HepG2 (cell line): ENCODE results near the gene DPM2. TPM values are rescaled to one million over a fixed set of nuclear protein-coding genes. Genes with fewer than 3 reads are reported as not detected.

Experiments
- AFF4 ChIP-seq: sonication (generic); formaldehyde crosslinking; IDR thresholded peaks from 2 replicates; pipeline ENCODE4 v1.4.0; 2020; ENCODE audit warnings: missing genetic modification reagents
- ATRX ChIP-seq: sonication (generic); formaldehyde crosslinking; IDR thresholded peaks from 2 replicates; pipeline ENCODE4 v1.4.0; 2020; ENCODE audit warnings: missing genetic modification reagents, borderline replicate concordance
- CBFB ChIP-seq: sonication (generic); formaldehyde crosslinking; IDR thresholded peaks from 2 replicates; pipeline ENCODE4 v1.4.0; 2020; ENCODE audit warnings: missing genetic modification reagents
- E2F2 ChIP-seq: sonication (generic); formaldehyde crosslinking; IDR thresholded peaks from 2 replicates; pipeline ENCODE4 v1.4.0; 2020; ENCODE audit warnings: missing genetic modification reagents, borderline replicate concordance
- FOXA3 ChIP-seq: IDR thresholded peaks from 2 replicates; pipeline ENCODE4 v1.6.1; 2016; ENCODE audit warnings: missing genetic modification reagents, missing compliant biosample characterization
- HNRNPH1 ChIP-seq: fragments of 200-400 bp; formaldehyde crosslinking; optimal IDR thresholded peaks from 2 replicates; pipeline ENCODE3; 2017; ENCODE audit warnings: mild to moderate bottlenecking, low read depth, low read length
- MZF1 ChIP-seq: sonication (generic); formaldehyde crosslinking; IDR thresholded peaks from 2 replicates; pipeline ENCODE4 v1.8.1; 2023; ENCODE audit warnings: mild to moderate bottlenecking, missing genetic modification reagents, borderline replicate concordance
- PAF1 ChIP-seq: IDR thresholded peaks from 2 replicates; pipeline ENCODE4 v1.6.1; 2016; ENCODE audit warnings: missing genetic modification reagents, missing compliant biosample characterization
- PAX8 ChIP-seq: sonication (generic); formaldehyde crosslinking; IDR thresholded peaks from 2 replicates; pipeline ENCODE4 v1.8.0; 2022; ENCODE audit warnings: mild to moderate bottlenecking, missing genetic modification reagents, borderline replicate concordance
- RNF2 ChIP-seq: fragments of 450-650 bp; conservative IDR thresholded peaks from 2 replicates; pipeline ENCODE4 v1.6.1; 2016; ENCODE audit warnings: low read depth
- SNRNP70 ChIP-seq: fragments of 200-400 bp; formaldehyde crosslinking; IDR thresholded peaks from 2 replicates; pipeline ENCODE4 v1.6.1; 2017; ENCODE audit warnings: mild to moderate bottlenecking, low read depth, low read length, moderate library complexity
- U2AF1 ChIP-seq: fragments of 200-400 bp; formaldehyde crosslinking; optimal IDR thresholded peaks from 2 replicates; pipeline ENCODE3; 2017; ENCODE audit warnings: mild to moderate bottlenecking, low read depth, low read length
- ZC3H4 ChIP-seq: sonication (generic); formaldehyde crosslinking; IDR thresholded peaks from 2 replicates; pipeline ENCODE4 v1.4.0; 2020; ENCODE audit warnings: missing genetic modification reagents, borderline replicate concordance
- ZEB1 ChIP-seq: IDR thresholded peaks from 2 replicates; pipeline ENCODE4 v1.6.1; 2012; ENCODE audit warnings: mild to moderate bottlenecking, low read depth, inconsistent platforms; ENCODE audit not compliant: insufficient replicate concordance
- ZFX ChIP-seq: sonication (generic); formaldehyde crosslinking; IDR thresholded peaks from 2 replicates; pipeline ENCODE4 v1.4.0; 2020; ENCODE audit warnings: mild to moderate bottlenecking, low read depth, missing genetic modification reagents, moderate library complexity
- ZNF251 ChIP-seq: sonication (generic); formaldehyde crosslinking; IDR thresholded peaks from 2 replicates; pipeline ENCODE4 v1.9.0; 2021; ENCODE audit warnings: mild to moderate bottlenecking, missing genetic modification reagents
- ZNF329 ChIP-seq: sonication (generic); formaldehyde crosslinking; IDR thresholded peaks from 2 replicates; pipeline ENCODE4 v1.9.0; 2021; ENCODE audit warnings: low read depth, mild to moderate bottlenecking, missing genetic modification reagents
- ZNF460 ChIP-seq: sonication (generic); formaldehyde crosslinking; IDR thresholded peaks from 2 replicates; pipeline ENCODE4 v1.5.1; 2020; ENCODE audit warnings: missing genetic modification reagents, mild to moderate bottlenecking, borderline replicate concordance
- polyA plus RNA-seq, 8 experiments: library from polyadenylated mRNA; depleted of rRNA in 3 of 8; stranded (reverse) in 7 of 8; unstranded in 1 of 8; fragments of >200 nt; fragmentation: Illumina TruSeq in 4 of 8; extraction: Trizol in 4 of 8; gene quantifications; 2 replicates each; pipeline versions ENCODE4 v1.2.1 to v1.2.3, GENCODE V29; 2011 to 2016; ENCODE audit warnings: low read depth in 4 of 8, missing spikeins in 1 of 8, mixed read lengths in 1 of 8; ENCODE audit not compliant: insufficient read depth in 1 of 8
- total RNA-seq, 5 experiments: library from RNA; depleted of rRNA; stranded (reverse); fragments of >200 nt; fragmentation: Illumina TruSeq; extraction: Trizol; gene quantifications; 2 replicates each; pipeline ENCODE4 v1.2.3, GENCODE V29; 2016; ENCODE audit warnings: low read depth in 1 of 5
- TF ChIP-seq, protein P1 (sequence below): sonication (generic); formaldehyde crosslinking; conservative IDR thresholded peaks from 2 replicates; pipeline ENCODE4 v1.4.0; 2020; ENCODE audit warnings: missing genetic modification reagents
- TF ChIP-seq, protein P2 (sequence below): sonication (generic); formaldehyde crosslinking; IDR thresholded peaks from 2 replicates; pipeline ENCODE4 v1.4.0; 2020; ENCODE audit warnings: low read depth, missing genetic modification reagents

DPM2 gene
- total and polyA plus RNA-seq, 2 of the 13 experiments (the other 11 are each of a cell fraction or from before 2014, with no cell fraction given) = 24.8 to 35.3 TPM

DNA sequence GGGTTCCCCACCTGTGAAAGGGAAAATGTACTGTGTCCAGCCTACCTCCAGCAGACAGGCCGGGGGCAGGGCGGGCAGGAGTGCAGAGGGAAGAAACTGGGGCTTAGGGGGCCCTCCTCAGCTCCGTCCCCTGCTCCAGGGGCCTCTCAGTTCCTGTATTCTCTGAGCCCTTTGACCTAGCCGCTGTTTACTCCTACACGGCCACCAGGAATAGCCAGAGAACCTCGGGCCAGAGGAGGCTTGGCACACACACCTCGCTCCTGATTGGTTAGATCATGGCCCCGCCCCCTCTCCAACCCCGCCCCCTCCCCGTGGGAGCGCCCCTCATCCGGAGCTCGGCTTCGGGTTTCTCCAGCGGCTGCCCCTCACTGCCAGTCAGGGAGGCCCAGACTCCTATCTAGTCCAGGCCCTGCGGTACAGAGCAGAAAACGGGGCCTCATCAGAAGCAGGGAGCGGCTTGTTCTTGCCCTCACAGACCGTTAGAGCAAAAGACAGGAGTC is 40.4 kb downstream of the DPM2 start (continued):
- TF ChIP-seq MZF1 (CRISPR knock-in tag) = no peak
- no peak; the same call in 1 of the 2 replicates for TF ChIP-seq ZNF460
- peak; percentile 22; the same call in 1 of the 2 replicates for TF ChIP-seq CBFB
- TF ChIP-seq, protein P1, sequence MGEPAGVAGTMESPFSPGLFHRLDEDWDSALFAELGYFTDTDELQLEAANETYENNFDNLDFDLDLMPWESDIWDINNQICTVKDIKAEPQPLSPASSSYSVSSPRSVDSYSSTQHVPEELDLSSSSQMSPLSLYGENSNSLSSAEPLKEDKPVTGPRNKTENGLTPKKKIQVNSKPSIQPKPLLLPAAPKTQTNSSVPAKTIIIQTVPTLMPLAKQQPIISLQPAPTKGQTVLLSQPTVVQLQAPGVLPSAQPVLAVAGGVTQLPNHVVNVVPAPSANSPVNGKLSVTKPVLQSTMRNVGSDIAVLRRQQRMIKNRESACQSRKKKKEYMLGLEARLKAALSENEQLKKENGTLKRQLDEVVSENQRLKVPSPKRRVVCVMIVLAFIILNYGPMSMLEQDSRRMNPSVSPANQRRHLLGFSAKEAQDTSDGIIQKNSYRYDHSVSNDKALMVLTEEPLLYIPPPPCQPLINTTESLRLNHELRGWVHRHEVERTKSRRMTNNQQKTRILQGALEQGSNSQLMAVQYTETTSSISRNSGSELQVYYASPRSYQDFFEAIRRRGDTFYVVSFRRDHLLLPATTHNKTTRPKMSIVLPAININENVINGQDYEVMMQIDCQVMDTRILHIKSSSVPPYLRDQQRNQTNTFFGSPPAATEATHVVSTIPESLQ = no peak
- peak; percentile 83 for TF ChIP-seq ZFX
- TF ChIP-seq HNRNPH1 = no peak
- TF ChIP-seq ZC3H4 (CRISPR knock-in tag) = no peak
- TF ChIP-seq FOXA3 (CRISPR knock-in tag) = peak; percentile 87
- TF ChIP-seq U2AF1 = no peak
- TF ChIP-seq AFF4 (CRISPR knock-in tag) = no peak
- TF ChIP-seq ZNF251 (CRISPR knock-in tag) = no peak
- no peak for TF ChIP-seq SNRNP70
- no peak for TF ChIP-seq E2F2 (CRISPR knock-in tag)
- TF ChIP-seq, protein P2, sequence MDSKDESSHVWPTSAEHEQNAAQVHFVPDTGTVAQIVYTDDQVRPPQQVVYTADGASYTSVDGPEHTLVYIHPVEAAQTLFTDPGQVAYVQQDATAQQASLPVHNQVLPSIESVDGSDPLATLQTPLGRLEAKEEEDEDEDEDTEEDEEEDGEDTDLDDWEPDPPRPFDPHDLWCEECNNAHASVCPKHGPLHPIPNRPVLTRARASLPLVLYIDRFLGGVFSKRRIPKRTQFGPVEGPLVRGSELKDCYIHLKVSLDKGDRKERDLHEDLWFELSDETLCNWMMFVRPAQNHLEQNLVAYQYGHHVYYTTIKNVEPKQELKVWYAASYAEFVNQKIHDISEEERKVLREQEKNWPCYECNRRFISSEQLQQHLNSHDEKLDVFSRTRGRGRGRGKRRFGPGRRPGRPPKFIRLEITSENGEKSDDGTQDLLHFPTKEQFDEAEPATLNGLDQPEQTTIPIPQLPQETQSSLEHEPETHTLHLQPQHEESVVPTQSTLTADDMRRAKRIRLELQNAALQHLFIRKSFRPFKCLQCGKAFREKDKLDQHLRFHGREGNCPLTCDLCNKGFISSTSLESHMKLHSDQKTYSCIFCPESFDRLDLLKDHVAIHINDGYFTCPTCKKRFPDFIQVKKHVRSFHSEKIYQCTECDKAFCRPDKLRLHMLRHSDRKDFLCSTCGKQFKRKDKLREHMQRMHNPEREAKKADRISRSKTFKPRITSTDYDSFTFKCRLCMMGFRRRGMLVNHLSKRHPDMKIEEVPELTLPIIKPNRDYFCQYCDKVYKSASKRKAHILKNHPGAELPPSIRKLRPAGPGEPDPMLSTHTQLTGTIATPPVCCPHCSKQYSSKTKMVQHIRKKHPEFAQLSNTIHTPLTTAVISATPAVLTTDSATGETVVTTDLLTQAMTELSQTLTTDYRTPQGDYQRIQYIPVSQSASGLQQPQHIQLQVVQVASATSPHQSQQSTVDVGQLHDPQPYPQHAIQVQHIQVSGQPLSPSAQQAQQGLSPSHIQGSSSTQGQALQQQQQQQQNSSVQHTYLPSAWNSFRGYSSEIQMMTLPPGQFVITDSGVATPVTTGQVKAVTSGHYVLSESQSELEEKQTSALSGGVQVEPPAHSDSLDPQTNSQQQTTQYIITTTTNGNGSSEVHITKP (CRISPR knock-in tag) = no peak
- peak; percentile 10 for TF ChIP-seq ZEB1
- no peak for TF ChIP-seq ZNF329 (CRISPR knock-in tag)
- no peak for TF ChIP-seq PAX8 (CRISPR knock-in tag)
- TF ChIP-seq RNF2 = no peak
- no peak for TF ChIP-seq ATRX (CRISPR knock-in tag)
- no peak for TF ChIP-seq PAF1
